ENCODE measurements around the gene SCMH1.

DNA sequence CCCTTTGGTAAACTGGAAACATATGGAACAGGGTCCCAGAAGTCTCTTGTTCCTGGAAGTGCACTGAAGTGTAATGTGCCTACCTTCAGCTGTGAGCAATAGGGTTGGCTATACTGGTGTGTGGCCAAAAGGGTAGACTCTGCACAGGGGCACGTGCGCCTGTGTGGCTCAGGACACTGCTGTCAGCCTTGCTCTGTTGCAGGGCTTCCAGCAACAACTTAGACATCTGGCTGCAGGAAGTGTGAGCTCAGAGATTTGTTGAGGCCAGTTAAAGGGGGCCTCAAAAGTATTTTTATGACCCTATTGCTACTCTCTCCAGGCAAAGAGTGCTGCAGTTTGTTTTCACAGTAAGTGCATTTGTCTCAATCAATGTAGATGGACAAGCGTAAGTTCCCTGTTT, 255.2 kb downstream of the SCMH1 start:
- TF ChIP-seq POLR2AphosphoS5 (IDR thresholded peaks at IDR 0.05) (no peak), EP300 (IDR thresholded peaks at IDR 0.05) (no peak)
- TF ChIP-seq, protein P1, sequence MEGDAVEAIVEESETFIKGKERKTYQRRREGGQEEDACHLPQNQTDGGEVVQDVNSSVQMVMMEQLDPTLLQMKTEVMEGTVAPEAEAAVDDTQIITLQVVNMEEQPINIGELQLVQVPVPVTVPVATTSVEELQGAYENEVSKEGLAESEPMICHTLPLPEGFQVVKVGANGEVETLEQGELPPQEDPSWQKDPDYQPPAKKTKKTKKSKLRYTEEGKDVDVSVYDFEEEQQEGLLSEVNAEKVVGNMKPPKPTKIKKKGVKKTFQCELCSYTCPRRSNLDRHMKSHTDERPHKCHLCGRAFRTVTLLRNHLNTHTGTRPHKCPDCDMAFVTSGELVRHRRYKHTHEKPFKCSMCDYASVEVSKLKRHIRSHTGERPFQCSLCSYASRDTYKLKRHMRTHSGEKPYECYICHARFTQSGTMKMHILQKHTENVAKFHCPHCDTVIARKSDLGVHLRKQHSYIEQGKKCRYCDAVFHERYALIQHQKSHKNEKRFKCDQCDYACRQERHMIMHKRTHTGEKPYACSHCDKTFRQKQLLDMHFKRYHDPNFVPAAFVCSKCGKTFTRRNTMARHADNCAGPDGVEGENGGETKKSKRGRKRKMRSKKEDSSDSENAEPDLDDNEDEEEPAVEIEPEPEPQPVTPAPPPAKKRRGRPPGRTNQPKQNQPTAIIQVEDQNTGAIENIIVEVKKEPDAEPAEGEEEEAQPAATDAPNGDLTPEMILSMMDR (IDR thresholded peaks at IDR 0.05): no peak

All from gastroesophageal sphincter (tissue), 3 donors.